ENCODE results near the gene SOCS6. TPM values are rescaled to one million over a fixed set of nuclear protein-coding genes. Genes with fewer than 3 reads are reported as not detected.
"Not testable (repeated sequence)": the region's sequence is repeated elsewhere in the genome, so short reads cannot be mapped to it uniquely, and the experiment has no call there.

The SOCS6 gene
- polyA plus RNA-seq, 4 donors: 10.3 to 42.6 (median 13.2) TPM

- H3K27me3 ChIP-seq (ENCODE audit: control insufficient read depth in 3 of 3, insufficient read depth in 3 of 3, low read length in 3 of 3): no peaks in the 10 kb centered on the region
- peaks cover 0 to 18% (median 5%) of the 10 kb centered on the region in 3 donors for H3K4me1 ChIP-seq (ENCODE audit: control insufficient read depth in 3 of 3, insufficient read depth in 2 of 3, low read depth in 1 of 3, low read length in 2 of 3)
- no peaks in the 10 kb centered on the region for H3K36me3 ChIP-seq (ENCODE audit: control insufficient read depth in 3 of 3, insufficient read depth in 2 of 3, low read depth in 1 of 3, low read length in 3 of 3)
- DNase-seq: peak; percentile 77 to 95
- H3K27ac ChIP-seq (ENCODE audit: low read depth in 1 of 3, low read length in 2 of 3): peak overlapping the region in 2 of 3 donors; percentile 32 to 43
- peak; percentile 81 for FAIRE-seq
- H3K9me3 ChIP-seq (ENCODE audit: control insufficient read depth in 2 of 2, insufficient read depth in 1 of 2, low read depth in 1 of 2, low read length in 1 of 2): peaks cover 0 to 2% of the 10 kb centered on the region in 2 donors
- no peak overlapping the region for H3K4me3 ChIP-seq (ENCODE audit: low read depth in 1 of 3, low read length in 3 of 3)
- WGBS, 3 donors: 33 to 62% (median 45%) methylated on average over 2 of the region's 2 CpGs
These were observed 75.0 kb downstream of the SOCS6 start for GRCh38 chr18:70363861-70364260.

GRCh38 chr18:70365361-70365760, 76.5 kb downstream of the SOCS6 start:
- Histone ChIP-seq H3K27me3 (ENCODE audit: control insufficient read depth in 3 of 3, insufficient read depth in 3 of 3, low read length in 3 of 3) (no peaks in the 10 kb centered on the region), H3K9me3 (ENCODE audit: control insufficient read depth in 2 of 2, insufficient read depth in 1 of 2, low read depth in 1 of 2, low read length in 1 of 2) (peaks cover 0 to 2% of the 10 kb centered on the region in 2 donors), H3K36me3 (ENCODE audit: control insufficient read depth in 3 of 3, insufficient read depth in 2 of 3, low read depth in 1 of 3, low read length in 3 of 3) (no peaks in the 10 kb centered on the region), H3K4me1 (ENCODE audit: control insufficient read depth in 3 of 3, insufficient read depth in 2 of 3, low read depth in 1 of 3, low read length in 2 of 3) (peaks cover 0 to 18% (median 5%) of the 10 kb centered on the region in 3 donors), H3K27ac (ENCODE audit: low read depth in 1 of 3, low read length in 2 of 3) (no peak overlapping the region), H3K4me3 (ENCODE audit: low read depth in 1 of 3, low read length in 3 of 3) (no peak overlapping the region)
- 89 to 96% (median 92%) methylated on average over 3 of the region's 3 CpGs for WGBS, 3 donors
- DNase-seq: no peak
- no peak for FAIRE-seq

- no peak overlapping the region for H3K4me3 ChIP-seq (ENCODE audit: low read depth in 1 of 3, low read length in 3 of 3)
- peaks cover 5 to 18% (median 8%) of the 10 kb centered on the region in 3 donors for H3K4me1 ChIP-seq (ENCODE audit: control insufficient read depth in 3 of 3, insufficient read depth in 2 of 3, low read depth in 1 of 3, low read length in 2 of 3)
- no peaks in the 10 kb centered on the region for H3K27me3 ChIP-seq (ENCODE audit: control insufficient read depth in 3 of 3, insufficient read depth in 3 of 3, low read length in 3 of 3)
- H3K9me3 ChIP-seq (ENCODE audit: control insufficient read depth in 2 of 2, insufficient read depth in 1 of 2, low read depth in 1 of 2, low read length in 1 of 2): peaks cover 0 to 2% of the 10 kb centered on the region in 2 donors
- no peak for FAIRE-seq
- H3K36me3 ChIP-seq (ENCODE audit: control insufficient read depth in 3 of 3, insufficient read depth in 2 of 3, low read depth in 1 of 3, low read length in 3 of 3): no peaks in the 10 kb centered on the region
- no peak overlapping the region for H3K27ac ChIP-seq (ENCODE audit: low read depth in 1 of 3, low read length in 2 of 3)
- WGBS, 3 donors: 53 to 88% (median 88%) methylated on average over 2 of the region's 2 CpGs
- DNase-seq: no peak
These were observed 77.3 kb downstream of the SOCS6 start for GRCh38 chr18:70366174-70366573.

GRCh38 chr18:70366670-70367069, 77.8 kb downstream of the SOCS6 start:
- Histone ChIP-seq H3K4me3 (ENCODE audit: low read depth in 1 of 3, low read length in 3 of 3) (no peak overlapping the region), H3K27ac (ENCODE audit: low read depth in 1 of 3, low read length in 2 of 3) (no peak overlapping the region), H3K36me3 (ENCODE audit: control insufficient read depth in 3 of 3, insufficient read depth in 2 of 3, low read depth in 1 of 3, low read length in 3 of 3) (no peaks in the 10 kb centered on the region), H3K4me1 (ENCODE audit: control insufficient read depth in 3 of 3, insufficient read depth in 2 of 3, low read depth in 1 of 3, low read length in 2 of 3) (peaks cover 5 to 18% (median 8%) of the 10 kb centered on the region in 3 donors), H3K27me3 (ENCODE audit: control insufficient read depth in 3 of 3, insufficient read depth in 3 of 3, low read length in 3 of 3) (no peaks in the 10 kb centered on the region), H3K9me3 (ENCODE audit: control insufficient read depth in 2 of 2, insufficient read depth in 1 of 2, low read depth in 1 of 2, low read length in 1 of 2) (peaks cover 0 to 2% of the 10 kb centered on the region in 2 donors)
- DNase-seq (no peak), FAIRE-seq (no peak)
- 84 to 93% (median 92%) methylated on average over 7 of the region's 7 CpGs for WGBS, 3 donors

GRCh38 chr18:70367344-70367743, 78.5 kb downstream of the SOCS6 start:
- not testable (repeated sequence) for H3K27ac ChIP-seq (ENCODE audit: low read depth in 1 of 3, low read length in 2 of 3); H3K36me3 ChIP-seq (ENCODE audit: control insufficient read depth in 3 of 3, insufficient read depth in 2 of 3, low read depth in 1 of 3, low read length in 3 of 3); H3K4me3 ChIP-seq (ENCODE audit: low read depth in 1 of 3, low read length in 3 of 3); DNase-seq; FAIRE-seq; H3K27me3 ChIP-seq (ENCODE audit: control insufficient read depth in 3 of 3, insufficient read depth in 3 of 3, low read length in 3 of 3); H3K9me3 ChIP-seq (ENCODE audit: control insufficient read depth in 2 of 2, insufficient read depth in 1 of 2, low read depth in 1 of 2, low read length in 1 of 2)
- 91 to 97% (median 92%) methylated on average over 3 of the region's 3 CpGs for WGBS, 3 donors
- H3K4me1 ChIP-seq (ENCODE audit: control insufficient read depth in 3 of 3, insufficient read depth in 2 of 3, low read depth in 1 of 3, low read length in 2 of 3): peaks cover 6 to 18% (median 8%) of the 10 kb centered on the region in 3 donors

GRCh38 chr18:70368903-70369302, 80.1 kb downstream of the SOCS6 start:
- peak in 1 of 2 donors; percentile 33 for DNase-seq
- WGBS, 3 donors: 74 to 83% (median 80%) methylated on average over 1 of the region's 1 CpG
- Histone ChIP-seq H3K27me3 (ENCODE audit: control insufficient read depth in 3 of 3, insufficient read depth in 3 of 3, low read length in 3 of 3) (no peaks in the 10 kb centered on the region), H3K36me3 (ENCODE audit: control insufficient read depth in 3 of 3, insufficient read depth in 2 of 3, low read depth in 1 of 3, low read length in 3 of 3) (no peaks in the 10 kb centered on the region), H3K9me3 (ENCODE audit: control insufficient read depth in 2 of 2, insufficient read depth in 1 of 2, low read depth in 1 of 2, low read length in 1 of 2) (peaks cover 0 to 2% of the 10 kb centered on the region in 2 donors), H3K27ac (ENCODE audit: low read depth in 1 of 3, low read length in 2 of 3) (no peak overlapping the region), H3K4me1 (ENCODE audit: control insufficient read depth in 3 of 3, insufficient read depth in 2 of 3, low read depth in 1 of 3, low read length in 2 of 3) (peaks cover 9 to 26% (median 10%) of the 10 kb centered on the region in 3 donors), H3K4me3 (ENCODE audit: low read depth in 1 of 3, low read length in 3 of 3) (no peak overlapping the region)
- FAIRE-seq: no peak

- Histone ChIP-seq H3K27me3 (ENCODE audit: control insufficient read depth in 3 of 3, insufficient read depth in 3 of 3, low read length in 3 of 3) (no peaks in the 10 kb centered on the region), H3K9me3 (ENCODE audit: control insufficient read depth in 2 of 2, insufficient read depth in 1 of 2, low read depth in 1 of 2, low read length in 1 of 2) (no peaks in the 10 kb centered on the region), H3K27ac (ENCODE audit: low read depth in 1 of 3, low read length in 2 of 3) (no peak overlapping the region), H3K4me3 (ENCODE audit: low read depth in 1 of 3, low read length in 3 of 3) (no peak overlapping the region), H3K36me3 (ENCODE audit: control insufficient read depth in 3 of 3, insufficient read depth in 2 of 3, low read depth in 1 of 3, low read length in 3 of 3) (no peaks in the 10 kb centered on the region), H3K4me1 (ENCODE audit: control insufficient read depth in 3 of 3, insufficient read depth in 2 of 3, low read depth in 1 of 3, low read length in 2 of 3) (peaks cover 9 to 26% (median 10%) of the 10 kb centered on the region in 3 donors)
- FAIRE-seq (no peak), DNase-seq (peak; percentile 53 to 85)
- 71 to 81% (median 73%) methylated on average over 9 of the region's 9 CpGs for WGBS, 3 donors
These were observed 82.2 kb downstream of the SOCS6 start for GRCh38 chr18:70370762-70371733.

- Histone ChIP-seq H3K36me3 (ENCODE audit: control insufficient read depth in 3 of 3, insufficient read depth in 2 of 3, low read depth in 1 of 3, low read length in 3 of 3) (no peaks in the 10 kb centered on the region), H3K4me3 (ENCODE audit: low read depth in 1 of 3, low read length in 3 of 3) (no peak overlapping the region), H3K27ac (ENCODE audit: low read depth in 1 of 3, low read length in 2 of 3) (no peak overlapping the region), H3K27me3 (ENCODE audit: control insufficient read depth in 3 of 3, insufficient read depth in 3 of 3, low read length in 3 of 3) (no peaks in the 10 kb centered on the region), H3K4me1 (ENCODE audit: control insufficient read depth in 3 of 3, insufficient read depth in 2 of 3, low read depth in 1 of 3, low read length in 2 of 3) (peaks cover 11 to 24% (median 13%) of the 10 kb centered on the region in 3 donors), H3K9me3 (ENCODE audit: control insufficient read depth in 2 of 2, insufficient read depth in 1 of 2, low read depth in 1 of 2, low read length in 1 of 2) (no peaks in the 10 kb centered on the region)
- 72 to 92% (median 90%) methylated on average over 2 of the region's 2 CpGs for WGBS, 3 donors
- FAIRE-seq: no peak
- DNase-seq: no peak
These were observed 83.1 kb downstream of the SOCS6 start for GRCh38 chr18:70371908-70372307.

All from small intestine (tissue), 7 donors.